Measurements from ENCODE around the gene SMOC2. TPM values are rescaled to one million over a fixed set of nuclear protein-coding genes. Genes with fewer than 3 reads are reported as not detected.

SMOC2 gene
- total RNA-seq, 1 donor from 2014 or later, result not detected

- H3K4me3 Mint-ChIP-seq, result no peak overlapping the region
- intact Hi-C loops (cut with micrococcal nuclease), result no loop called here
- DNase-seq (ENCODE audit: low spot score), result no peak
- no peaks in the 10 kb centered on the region for H3K9me3 Mint-ChIP-seq
- no peaks in the 10 kb centered on the region for H3K36me3 Mint-ChIP-seq (ENCODE audit: low read depth)
- H3K27me3 Mint-ChIP-seq (ENCODE audit: insufficient read depth), result no peaks in the 10 kb centered on the region
- no peak overlapping the region for H3K27ac Mint-ChIP-seq
- H3K4me1 Mint-ChIP-seq (ENCODE audit: low read depth), result no peaks in the 10 kb centered on the region
These were observed 268.0 kb downstream of the SMOC2 start for GRCh38 chr6:168708984-168709383.

GRCh38 chr6:168709390-168709789 lies 268.4 kb downstream of the SMOC2 start:
- DNase-seq (ENCODE audit: low spot score), result no peak
- no peaks in the 10 kb centered on the region for H3K27me3 Mint-ChIP-seq (ENCODE audit: insufficient read depth)
- H3K27ac Mint-ChIP-seq, result no peak overlapping the region
- intact Hi-C loops (cut with micrococcal nuclease), result no loop called here
- H3K36me3 Mint-ChIP-seq (ENCODE audit: low read depth), result no peaks in the 10 kb centered on the region
- no peaks in the 10 kb centered on the region for H3K4me1 Mint-ChIP-seq (ENCODE audit: low read depth)
- no peak overlapping the region for H3K4me3 Mint-ChIP-seq
- H3K9me3 Mint-ChIP-seq, result no peaks in the 10 kb centered on the region

- no peaks in the 10 kb centered on the region for H3K4me1 Mint-ChIP-seq (ENCODE audit: low read depth)
- H3K27me3 Mint-ChIP-seq (ENCODE audit: insufficient read depth), result no peaks in the 10 kb centered on the region
- H3K4me3 Mint-ChIP-seq, result no peak overlapping the region
- no peak for DNase-seq (ENCODE audit: low spot score)
- intact Hi-C loops (cut with micrococcal nuclease), result no loop called here
- H3K36me3 Mint-ChIP-seq (ENCODE audit: low read depth), result no peaks in the 10 kb centered on the region
- H3K9me3 Mint-ChIP-seq, result no peaks in the 10 kb centered on the region
- no peak overlapping the region for H3K27ac Mint-ChIP-seq
These were observed 269.0 kb downstream of the SMOC2 start for GRCh38 chr6:168709991-168710390.

GRCh38 chr6:168711049-168711640 lies 270.2 kb downstream of the SMOC2 start:
- intact Hi-C loops (cut with micrococcal nuclease), result no loop called here
- Mint-ChIP-seq H3K4me3 (no peak overlapping the region), H3K36me3 (ENCODE audit: low read depth) (no peaks in the 10 kb centered on the region), H3K4me1 (ENCODE audit: low read depth) (no peaks in the 10 kb centered on the region), H3K9me3 (no peaks in the 10 kb centered on the region), H3K27ac (no peak overlapping the region), H3K27me3 (ENCODE audit: insufficient read depth) (no peaks in the 10 kb centered on the region)
- DNase-seq (ENCODE audit: low spot score), result no peak

- intact Hi-C loops (cut with micrococcal nuclease), result no loop called here
- H3K36me3 Mint-ChIP-seq (ENCODE audit: low read depth), result no peaks in the 10 kb centered on the region
- no peak for DNase-seq (ENCODE audit: low spot score)
- H3K9me3 Mint-ChIP-seq, result no peaks in the 10 kb centered on the region
- no peak overlapping the region for H3K4me3 Mint-ChIP-seq
- no peaks in the 10 kb centered on the region for H3K27me3 Mint-ChIP-seq (ENCODE audit: insufficient read depth)
- H3K4me1 Mint-ChIP-seq (ENCODE audit: low read depth), result no peaks in the 10 kb centered on the region
- no peak overlapping the region for H3K27ac Mint-ChIP-seq
These were observed 270.8 kb downstream of the SMOC2 start for GRCh38 chr6:168711666-168712300.

- Mint-ChIP-seq H3K4me3 (no peak overlapping the region), H3K27ac (no peak overlapping the region), H3K36me3 (ENCODE audit: low read depth) (no peaks in the 10 kb centered on the region), H3K9me3 (no peaks in the 10 kb centered on the region), H3K4me1 (ENCODE audit: low read depth) (no peaks in the 10 kb centered on the region), H3K27me3 (ENCODE audit: insufficient read depth) (no peaks in the 10 kb centered on the region)
- intact Hi-C loops (cut with micrococcal nuclease), result no loop called here
- no peak for DNase-seq (ENCODE audit: low spot score)
These were observed 272.0 kb downstream of the SMOC2 start for GRCh38 chr6:168712993-168713392.

- intact Hi-C loops (cut with micrococcal nuclease), result no loop called here
- no peak overlapping the region for H3K27ac Mint-ChIP-seq
- no peak for DNase-seq (ENCODE audit: low spot score)
These were observed 272.9 kb downstream of the SMOC2 start for GRCh38 chr6:168713839-168714238.

GRCh38 chr6:168714547-168715260 lies 273.7 kb downstream of the SMOC2 start:
- no peak overlapping the region for H3K4me3 Mint-ChIP-seq

More at GRCh38 chr6:168713839-168714238, 272.9 kb downstream of the SMOC2 start:
- Mint-ChIP-seq H3K4me1 (ENCODE audit: low read depth) (no peaks in the 10 kb centered on the region), H3K9me3 (peaks cover 3% of the 10 kb centered on the region), H3K27me3 (ENCODE audit: insufficient read depth) (no peaks in the 10 kb centered on the region), H3K4me3 (no peak overlapping the region), H3K36me3 (ENCODE audit: low read depth) (no peaks in the 10 kb centered on the region)

GRCh38 chr6:168715643-168716481 lies 274.9 kb downstream of the SMOC2 start:
- Mint-ChIP-seq H3K27me3 (ENCODE audit: insufficient read depth) (no peaks in the 10 kb centered on the region), H3K27ac (no peak overlapping the region), H3K4me3 (no peak overlapping the region), H3K4me1 (ENCODE audit: low read depth) (no peaks in the 10 kb centered on the region), H3K9me3 (peaks cover 3% of the 10 kb centered on the region), H3K36me3 (ENCODE audit: low read depth) (no peaks in the 10 kb centered on the region)
- intact Hi-C loops (cut with micrococcal nuclease), result no loop called here
- DNase-seq (ENCODE audit: low spot score), result no peak

More at GRCh38 chr6:168714547-168715260, 273.7 kb downstream of the SMOC2 start:
- H3K4me1 Mint-ChIP-seq (ENCODE audit: low read depth), result no peaks in the 10 kb centered on the region
- no peaks in the 10 kb centered on the region for H3K27me3 Mint-ChIP-seq (ENCODE audit: insufficient read depth)
- peaks cover 3% of the 10 kb centered on the region for H3K9me3 Mint-ChIP-seq
- no peak overlapping the region for H3K27ac Mint-ChIP-seq
- H3K36me3 Mint-ChIP-seq (ENCODE audit: low read depth), result no peaks in the 10 kb centered on the region
- DNase-seq (ENCODE audit: low spot score), result no peak
- intact Hi-C loops (cut with micrococcal nuclease), result no loop called here

GRCh38 chr6:168716581-168716980 lies 275.6 kb downstream of the SMOC2 start:
- DNase-seq (ENCODE audit: low spot score), result no peak
- H3K4me1 Mint-ChIP-seq (ENCODE audit: low read depth), result no peaks in the 10 kb centered on the region
- H3K4me3 Mint-ChIP-seq, result no peak overlapping the region
- no peak overlapping the region for H3K27ac Mint-ChIP-seq
- H3K27me3 Mint-ChIP-seq (ENCODE audit: insufficient read depth), result no peaks in the 10 kb centered on the region
- intact Hi-C loops (cut with micrococcal nuclease), result no loop called here
- H3K9me3 Mint-ChIP-seq, result peaks cover 3% of the 10 kb centered on the region
- no peaks in the 10 kb centered on the region for H3K36me3 Mint-ChIP-seq (ENCODE audit: low read depth)

GRCh38 chr6:168717491-168717890 lies 276.5 kb downstream of the SMOC2 start:
- Mint-ChIP-seq H3K4me3 (no peak overlapping the region), H3K4me1 (ENCODE audit: low read depth) (no peaks in the 10 kb centered on the region), H3K36me3 (ENCODE audit: low read depth) (no peaks in the 10 kb centered on the region), H3K27me3 (ENCODE audit: insufficient read depth) (no peaks in the 10 kb centered on the region), H3K27ac (no peak overlapping the region), H3K9me3 (peaks cover 3% of the 10 kb centered on the region)
- no peak for DNase-seq (ENCODE audit: low spot score)
- intact Hi-C loops (cut with micrococcal nuclease), result no loop called here
